HEK293 (cell line): Measurements from ENCODE around the gene NR2C2.
A peak's percentile ranks its signal among the peaks of the same experiment; 100 is the strongest.

Source experiments
- CTCF ChIA-PET: fragments of 350-600 bp; formaldehyde crosslinking; extraction: SDS; loops from one replicate; lab custom pipeline; 2021; ENCODE audit warnings: antibody characterized with exemption; lab: Yijun Ruan, JAX
- POLR2A ChIA-PET: fragments of 300-600 bp; formaldehyde crosslinking; extraction: SDS; loops from one replicate; lab custom pipeline; 2020; ENCODE audit warnings: antibody characterized with exemption, inconsistent platforms; lab: Yijun Ruan, JAX
- H3K27ac ChIP-seq: fragments of 200-500 bp; sonication (Bioruptor generic); 2 replicates; pipeline ENCODE4 v1.5.1; 2014; ENCODE audit warnings: low read depth, low read length, control low read depth, inconsistent platforms; ENCODE audit errors: extremely low read depth
- H3K36me3 ChIP-seq, 2 experiments: fragments of 200-500 bp in 1 of 2; sonication (Bioruptor generic) in 1 of 2; 1 replicate in 1 of 2; 2 replicates in 1 of 2; pipeline ENCODE4 v1.5.1; 2014 to 2017; ENCODE audit warnings: inconsistent platforms in 2 of 2, low read length in 2 of 2; ENCODE audit not compliant: control insufficient read depth in 2 of 2, insufficient read depth in 1 of 2
- H3K4me1 ChIP-seq: fragments of 200-500 bp; sonication (Bioruptor generic); 2 replicates; pipeline ENCODE4 v1.5.1; 2014; ENCODE audit warnings: mild to moderate bottlenecking, low read length, inconsistent platforms; ENCODE audit not compliant: control insufficient read depth, insufficient read depth
- H3K4me3 ChIP-seq: 2 replicates; pipeline ENCODE4 v1.5.1; 2011; ENCODE audit warnings: low read depth, mild to moderate bottlenecking, control low read depth, low read length, moderate library complexity
- H3K9me3 ChIP-seq: fragments of 200-500 bp; sonication (Bioruptor generic); 2 replicates; pipeline ENCODE4 v1.5.1; 2014; ENCODE audit warnings: low read depth, low read length, inconsistent platforms; ENCODE audit not compliant: control insufficient read depth, insufficient read depth
- MYNN ChIP-seq: fragments of 450-650 bp; formaldehyde crosslinking; IDR thresholded peaks from 2 replicates; pipeline ENCODE4 v1.5.1; 2016; ENCODE audit warnings: missing biosample characterization, missing genetic modification characterization, borderline replicate concordance
- MZF1 ChIP-seq: fragments of 450-650 bp; formaldehyde crosslinking; IDR thresholded peaks from 2 replicates; pipeline ENCODE4 v1.5.1; 2017; ENCODE audit warnings: missing biosample characterization, missing genetic modification characterization, borderline replicate concordance
- RBAK ChIP-seq: fragments of 450-650 bp; formaldehyde crosslinking; IDR thresholded peaks from 2 replicates; pipeline ENCODE4 v1.5.1; 2016; ENCODE audit warnings: missing biosample characterization, missing genetic modification characterization
- SCRT2 ChIP-seq: fragments of 450-650 bp; formaldehyde crosslinking; IDR thresholded peaks from 2 replicates; pipeline ENCODE4 v1.5.1; 2016; ENCODE audit warnings: missing biosample characterization, missing genetic modification characterization
- ZBTB17 ChIP-seq: fragments of 450-650 bp; formaldehyde crosslinking; IDR thresholded peaks from 2 replicates; pipeline ENCODE4 v1.5.1; 2016; ENCODE audit warnings: missing biosample characterization, missing genetic modification characterization
- ZNF146 ChIP-seq: fragments of 450-650 bp; formaldehyde crosslinking; IDR thresholded peaks from 2 replicates; pipeline ENCODE4 v1.5.1; 2016; ENCODE audit warnings: missing biosample characterization, missing genetic modification characterization
- ZNF211 ChIP-seq: fragments of 450-650 bp; formaldehyde crosslinking; IDR thresholded peaks from 2 replicates; pipeline ENCODE4 v1.5.1; 2016; ENCODE audit warnings: low read depth, missing biosample characterization, missing genetic modification characterization
- ZNF292 ChIP-seq: fragments of 450-650 bp; formaldehyde crosslinking; IDR thresholded peaks from 2 replicates; pipeline ENCODE4 v1.5.1; 2016; ENCODE audit warnings: low read depth, missing biosample characterization, missing genetic modification characterization, borderline replicate concordance
- ZNF335 ChIP-seq: fragments of 450-650 bp; formaldehyde crosslinking; conservative IDR thresholded peaks from 2 replicates; pipeline ENCODE4 v1.5.1; 2016; ENCODE audit warnings: missing biosample characterization, missing genetic modification characterization
- ZNF354C ChIP-seq: fragments of 450-650 bp; formaldehyde crosslinking; IDR thresholded peaks from 2 replicates; pipeline ENCODE4 v1.5.1; 2016; ENCODE audit warnings: missing biosample characterization, missing genetic modification characterization, low read depth, borderline replicate concordance
- ZNF366 ChIP-seq: fragments of 450-650 bp; formaldehyde crosslinking; conservative IDR thresholded peaks from 2 replicates; pipeline ENCODE4 v1.5.1; 2016; ENCODE audit warnings: missing biosample characterization, missing genetic modification characterization
- ZNF394 ChIP-seq: fragments of 450-650 bp; formaldehyde crosslinking; IDR thresholded peaks from 2 replicates; pipeline ENCODE4 v1.5.1; 2016; ENCODE audit warnings: missing biosample characterization, missing genetic modification characterization, mild to moderate bottlenecking, moderate library complexity, borderline replicate concordance
- ZNF629 ChIP-seq: fragments of 450-650 bp; formaldehyde crosslinking; IDR thresholded peaks from 2 replicates; pipeline ENCODE4 v1.5.1; 2017; ENCODE audit warnings: missing biosample characterization, missing genetic modification characterization
- ZNF707 ChIP-seq: fragments of 450-650 bp; formaldehyde crosslinking; IDR thresholded peaks from 2 replicates; pipeline ENCODE4 v1.5.1; 2016; ENCODE audit warnings: missing biosample characterization, missing genetic modification characterization
- TF ChIP-seq, protein P1 (sequence below): fragments of 450-650 bp; formaldehyde crosslinking; conservative IDR thresholded peaks from 2 replicates; pipeline ENCODE4 v1.5.1; 2016; ENCODE audit warnings: low read depth, missing biosample characterization, missing genetic modification characterization
- TF ChIP-seq, protein P2 (sequence below): fragments of 450-650 bp; formaldehyde crosslinking; IDR thresholded peaks from 2 replicates; pipeline ENCODE4 v1.5.1; 2017; ENCODE audit warnings: missing biosample characterization, mild to moderate bottlenecking, missing genetic modification characterization, moderate library complexity

NR2C2 gene

DNA sequence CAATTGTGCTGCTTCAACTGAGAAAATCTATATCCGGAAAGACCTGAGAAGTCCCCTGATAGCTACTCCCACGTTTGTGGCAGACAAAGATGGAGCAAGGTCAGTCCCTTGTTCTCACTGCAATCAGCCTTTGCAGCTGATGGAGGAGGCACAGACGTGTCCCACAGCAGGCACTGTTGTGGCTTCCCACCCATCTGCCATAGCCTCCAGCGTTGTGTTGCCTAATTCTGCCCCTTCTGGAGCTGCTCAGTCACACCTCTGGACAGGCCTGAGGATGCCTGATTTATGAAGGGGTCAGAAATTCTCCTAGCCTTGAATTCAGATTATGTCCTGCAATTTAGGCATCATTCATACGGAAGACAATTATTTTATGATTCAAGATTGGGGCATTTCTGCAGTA lies 75.9 kb downstream of the NR2C2 start (continued):
- TF ChIP-seq, protein P1, sequence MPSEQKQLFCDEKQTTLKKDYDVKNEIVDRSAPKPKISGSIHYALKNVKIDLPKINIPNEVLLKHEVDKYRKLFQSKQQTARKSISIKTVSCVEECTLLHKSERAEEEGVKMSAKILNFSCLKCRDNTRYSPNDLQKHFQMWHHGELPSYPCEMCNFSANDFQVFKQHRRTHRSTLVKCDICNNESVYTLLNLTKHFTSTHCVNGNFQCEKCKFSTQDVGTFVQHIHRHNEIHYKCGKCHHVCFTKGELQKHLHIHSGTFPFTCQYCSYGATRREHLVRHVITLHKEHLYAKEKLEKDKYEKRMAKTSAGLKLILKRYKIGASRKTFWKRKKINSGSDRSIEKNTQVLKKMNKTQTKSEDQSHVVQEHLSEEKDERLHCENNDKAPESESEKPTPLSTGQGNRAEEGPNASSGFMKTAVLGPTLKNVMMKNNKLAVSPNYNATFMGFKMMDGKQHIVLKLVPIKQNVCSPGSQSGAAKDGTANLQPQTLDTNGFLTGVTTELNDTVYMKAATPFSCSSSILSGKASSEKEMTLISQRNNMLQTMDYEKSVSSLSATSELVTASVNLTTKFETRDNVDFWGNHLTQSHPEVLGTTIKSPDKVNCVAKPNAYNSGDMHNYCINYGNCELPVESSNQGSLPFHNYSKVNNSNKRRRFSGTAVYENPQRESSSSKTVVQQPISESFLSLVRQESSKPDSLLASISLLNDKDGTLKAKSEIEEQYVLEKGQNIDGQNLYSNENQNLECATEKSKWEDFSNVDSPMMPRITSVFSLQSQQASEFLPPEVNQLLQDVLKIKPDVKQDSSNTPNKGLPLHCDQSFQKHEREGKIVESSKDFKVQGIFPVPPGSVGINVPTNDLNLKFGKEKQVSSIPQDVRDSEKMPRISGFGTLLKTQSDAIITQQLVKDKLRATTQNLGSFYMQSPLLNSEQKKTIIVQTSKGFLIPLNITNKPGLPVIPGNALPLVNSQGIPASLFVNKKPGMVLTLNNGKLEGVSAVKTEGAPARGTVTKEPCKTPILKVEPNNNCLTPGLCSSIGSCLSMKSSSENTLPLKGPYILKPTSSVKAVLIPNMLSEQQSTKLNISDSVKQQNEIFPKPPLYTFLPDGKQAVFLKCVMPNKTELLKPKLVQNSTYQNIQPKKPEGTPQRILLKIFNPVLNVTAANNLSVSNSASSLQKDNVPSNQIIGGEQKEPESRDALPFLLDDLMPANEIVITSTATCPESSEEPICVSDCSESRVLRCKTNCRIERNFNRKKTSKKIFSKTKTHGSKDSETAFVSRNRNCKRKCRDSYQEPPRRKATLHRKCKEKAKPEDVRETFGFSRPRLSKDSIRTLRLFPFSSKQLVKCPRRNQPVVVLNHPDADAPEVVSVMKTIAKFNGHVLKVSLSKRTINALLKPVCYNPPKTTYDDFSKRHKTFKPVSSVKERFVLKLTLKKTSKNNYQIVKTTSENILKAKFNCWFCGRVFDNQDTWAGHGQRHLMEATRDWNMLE (tag by site-specific recombination), result no peak
- TF ChIP-seq, protein P2, sequence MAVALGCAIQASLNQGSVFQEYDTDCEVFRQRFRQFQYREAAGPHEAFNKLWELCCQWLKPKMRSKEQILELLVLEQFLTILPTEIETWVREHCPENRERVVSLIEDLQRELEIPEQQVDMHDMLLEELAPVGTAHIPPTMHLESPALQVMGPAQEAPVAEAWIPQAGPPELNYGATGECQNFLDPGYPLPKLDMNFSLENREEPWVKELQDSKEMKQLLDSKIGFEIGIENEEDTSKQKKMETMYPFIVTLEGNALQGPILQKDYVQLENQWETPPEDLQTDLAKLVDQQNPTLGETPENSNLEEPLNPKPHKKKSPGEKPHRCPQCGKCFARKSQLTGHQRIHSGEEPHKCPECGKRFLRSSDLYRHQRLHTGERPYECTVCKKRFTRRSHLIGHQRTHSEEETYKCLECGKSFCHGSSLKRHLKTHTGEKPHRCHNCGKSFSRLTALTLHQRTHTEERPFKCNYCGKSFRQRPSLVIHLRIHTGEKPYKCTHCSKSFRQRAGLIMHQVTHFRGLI (tag by site-specific recombination), result no peak
- TF ChIP-seq ZNF335 (tag by site-specific recombination), result no peak
- TF ChIP-seq RBAK (tag by site-specific recombination), result no peak
- TF ChIP-seq, all 188 proteins: peak for 0

DNA sequence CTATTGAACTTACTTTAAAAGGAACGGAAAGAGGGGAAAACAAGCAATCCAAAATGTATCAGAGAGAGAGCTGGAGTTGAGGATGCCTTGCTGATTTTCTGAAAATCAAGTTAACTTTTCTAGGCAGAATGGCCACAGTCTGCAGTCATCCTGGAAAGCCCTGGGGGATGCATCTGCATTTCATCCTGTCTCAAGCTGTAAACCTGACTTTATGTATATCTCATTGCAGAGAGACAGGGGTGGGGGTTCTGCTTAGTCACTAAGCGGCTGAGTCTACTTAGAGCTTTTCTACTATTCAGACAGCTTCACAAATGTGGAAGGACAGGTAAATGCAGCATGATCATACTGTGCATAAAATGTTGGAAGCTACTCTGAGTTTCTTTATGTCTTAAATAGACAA lies 76.3 kb downstream of the NR2C2 start:
- no peak overlapping the region for H3K4me3 ChIP-seq
- H3K9me3 ChIP-seq, result no peaks in the 10 kb centered on the region
- no peak overlapping the region for H3K27ac ChIP-seq
- TF ChIP-seq MZF1 (tag by site-specific recombination) (no peak), ZNF707 (tag by site-specific recombination) (no peak)
- H3K36me3 ChIP-seq, result peaks cover 42 to 87% of the 10 kb centered on the region in 2 experiments
- H3K4me1 ChIP-seq, result no peaks in the 10 kb centered on the region
- ChIA-PET POLR2A (no interaction called here), CTCF (interaction anchor here (0.6 kb wide), 1 partner anchor 939 kb away, joined by 4 read pairs; no protein-coding TSS in a partner anchor)

DNA sequence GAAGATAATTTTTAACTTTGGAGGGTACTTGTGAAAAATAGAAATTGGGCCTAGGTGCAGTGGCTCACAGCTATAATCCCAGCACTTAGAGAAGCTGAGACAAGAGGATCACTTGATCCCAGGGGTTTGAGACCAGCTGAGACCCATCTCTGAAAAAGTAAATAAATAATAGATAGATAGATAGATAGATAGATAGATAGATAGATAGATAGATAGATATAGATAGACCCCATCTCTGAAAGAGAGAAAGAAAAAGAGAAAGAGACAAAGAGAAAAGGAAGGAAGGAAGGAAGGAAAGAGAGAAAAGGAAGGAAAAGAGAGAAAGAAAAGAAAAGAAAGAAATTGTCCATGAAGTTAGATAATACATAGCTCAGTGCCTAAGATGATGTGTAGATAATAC lies 82.2 kb downstream of the NR2C2 start:
- CTCF ChIA-PET, result interaction anchor here (0.8 kb wide), 1 partner anchor 108 kb away, joined by 3 read pairs; no protein-coding TSS in a partner anchor
- peaks cover 38 to 90% of the 10 kb centered on the region in 2 experiments for H3K36me3 ChIP-seq

DNA sequence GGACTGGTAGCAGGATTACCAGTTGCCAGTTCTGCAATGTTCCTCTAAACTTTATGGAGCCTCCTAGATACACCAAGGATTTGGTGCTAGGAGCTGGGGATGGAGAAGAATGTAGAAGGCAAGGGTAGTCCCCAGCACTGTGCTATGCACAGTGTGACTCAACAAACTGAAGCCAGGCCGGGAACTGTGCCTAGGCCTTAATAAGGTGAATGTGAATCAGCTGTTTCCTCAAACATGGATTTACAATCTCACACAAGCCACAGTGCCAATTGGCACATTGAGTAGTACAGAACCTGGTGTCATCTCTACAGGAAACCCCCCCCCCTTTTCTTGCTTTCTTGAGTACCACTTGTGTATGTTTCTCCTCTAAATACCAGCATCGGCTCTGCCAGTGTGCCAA lies 85.3 kb downstream of the NR2C2 start:
- H3K36me3 ChIP-seq, result peaks cover 38 to 90% of the 10 kb centered on the region in 2 experiments
- CTCF ChIA-PET, result interaction anchor here (0.6 to 0.8 kb wide), 2 partner anchors 19 to 52 kb away, joined by 3 to 5 read pairs; no protein-coding TSS in a partner anchor
- TF ChIP-seq ZNF354C (tag by site-specific recombination) (no peak), ZNF292 (tag by site-specific recombination) (no peak), ZNF394 (no peak), ZNF211 (no peak), SCRT2 (tag by site-specific recombination) (no peak), ZNF366 (tag by site-specific recombination) (no peak), ZNF629 (tag by site-specific recombination) (no peak), ZBTB17 (no peak), ZNF146 (no peak)
- H3K4me3 ChIP-seq, result no peak overlapping the region
- H3K27ac ChIP-seq, result no peak overlapping the region
- POLR2A ChIA-PET, result no interaction called here
- no peaks in the 10 kb centered on the region for H3K4me1 ChIP-seq
- H3K9me3 ChIP-seq, result no peaks in the 10 kb centered on the region

More for the DNA sequence above, 82.2 kb downstream of the NR2C2 start:
- H3K4me3 ChIP-seq, result no peak overlapping the region
- TF ChIP-seq MYNN (tag by site-specific recombination) (no peak), ZNF366 (tag by site-specific recombination) (peak; percentile 79)
- H3K27ac ChIP-seq, result no peak overlapping the region
- H3K4me1 ChIP-seq, result no peaks in the 10 kb centered on the region
- POLR2A ChIA-PET, result interaction anchor here (0.9 kb wide), 1 partner anchor 69 kb away, joined by 3 read pairs; the partner anchor contains the start of gene RBSN
- no peaks in the 10 kb centered on the region for H3K9me3 ChIP-seq
